HS-5 (cell line): ENCODE data around the gene DVL1.

Source experiments
- DNase-seq: peaks from one replicate; pipeline ENCODE4 v3.0.0-alpha.2; 2012; ENCODE audit warnings: low read depth

Gene DVL1

GRCh38 chr1:1295154-1295923 is 53.9 kb downstream of the DVL1 start:
- DNase-seq = no peak

- DNase-seq = no peak
Measured at GRCh38 chr1:1294250-1294890, 54.8 kb downstream of the DVL1 start.

- DNase-seq = no peak
Measured at GRCh38 chr1:1293263-1294249, 55.7 kb downstream of the DVL1 start.

- no peak for DNase-seq
Measured at GRCh38 chr1:1292851-1293250, 56.4 kb downstream of the DVL1 start.

- DNase-seq = no peak
Measured at GRCh38 chr1:1292442-1292779, 56.8 kb downstream of the DVL1 start.

- DNase-seq = no peak
Measured at GRCh38 chr1:1291548-1292441, 57.4 kb downstream of the DVL1 start.

- no peak for DNase-seq
Measured at GRCh38 chr1:1291023-1291528, 58.1 kb downstream of the DVL1 start.

GRCh38 chr1:1290238-1290731 is 58.9 kb downstream of the DVL1 start:
- no peak for DNase-seq

GRCh38 chr1:1287288-1288110 is 61.7 kb downstream of the DVL1 start:
- DNase-seq = no peak

- no peak for DNase-seq
Measured at GRCh38 chr1:1286313-1287261, 62.6 kb downstream of the DVL1 start.

GRCh38 chr1:1285611-1286311 is 63.5 kb downstream of the DVL1 start:
- no peak for DNase-seq
